KMS-11 (cell line): ENCODE results near the gene PDE4D.

Experiments
- H2AFZ ChIP-seq: fragments of 200-600 bp; sonication (generic); 2 replicates; pipeline ENCODE4 v1.6.1; 2016; ENCODE audit warnings: antibody characterized with exemption, mixed run types, low read depth
- H3K27ac ChIP-seq: fragments of 200-600 bp; sonication (generic); 2 replicates; pipeline ENCODE4 v1.6.1; 2016; ENCODE audit warnings: mild to moderate bottlenecking, mixed run types
- H3K27me3 ChIP-seq: fragments of 200-600 bp; sonication (generic); 2 replicates; pipeline ENCODE4 v1.6.1; 2017; ENCODE audit warnings: mild to moderate bottlenecking, low read depth, mixed run types, moderate library complexity; ENCODE audit not compliant: insufficient read depth
- H3K36me3 ChIP-seq: fragments of 200-600 bp; sonication (generic); 2 replicates; pipeline ENCODE4 v1.6.1; 2017; ENCODE audit warnings: mild to moderate bottlenecking, mixed run types; ENCODE audit not compliant: insufficient read depth
- H3K4me1 ChIP-seq: fragments of 200-600 bp; sonication (generic); 2 replicates; pipeline ENCODE4 v1.6.1; 2016; ENCODE audit warnings: mild to moderate bottlenecking, low read depth, mixed run types; ENCODE audit not compliant: poor library complexity, severe bottlenecking
- H3K4me2 ChIP-seq: fragments of 200-600 bp; sonication (generic); 2 replicates; pipeline ENCODE4 v1.7.0; 2016; ENCODE audit warnings: mild to moderate bottlenecking, mixed run types
- H3K4me3 ChIP-seq: fragments of 200-600 bp; sonication (generic); IDR thresholded peaks from 2 replicates; pipeline ENCODE4 v1.6.1; 2017; ENCODE audit warnings: low read depth, low read length, mixed read lengths; ENCODE audit not compliant: insufficient read depth
- H3K79me2 ChIP-seq: fragments of 200-600 bp; sonication (generic); 2 replicates; pipeline ENCODE4 v1.6.1; 2016; ENCODE audit warnings: low read depth, mixed run types; ENCODE audit not compliant: insufficient read depth
- H3K9ac ChIP-seq: fragments of 200-600 bp; sonication (generic); 2 replicates; pipeline ENCODE4 v1.6.1; 2016; ENCODE audit warnings: mild to moderate bottlenecking, mixed run types
- H4K20me1 ChIP-seq: fragments of 200-600 bp; sonication (generic); 2 replicates; pipeline ENCODE4 v1.6.1; 2016; ENCODE audit warnings: mild to moderate bottlenecking, mixed run types; ENCODE audit not compliant: insufficient read depth
- TF ChIP-seq, protein P1 (sequence below): fragments of 200-600 bp; sonication (generic); conservative IDR thresholded peaks from 2 replicates; pipeline ENCODE4 v1.6.1; 2017; ENCODE audit warnings: low read depth, mild to moderate bottlenecking, antibody characterized with exemption, low read length, moderate library complexity, mixed read lengths

Gene PDE4D

DNA sequence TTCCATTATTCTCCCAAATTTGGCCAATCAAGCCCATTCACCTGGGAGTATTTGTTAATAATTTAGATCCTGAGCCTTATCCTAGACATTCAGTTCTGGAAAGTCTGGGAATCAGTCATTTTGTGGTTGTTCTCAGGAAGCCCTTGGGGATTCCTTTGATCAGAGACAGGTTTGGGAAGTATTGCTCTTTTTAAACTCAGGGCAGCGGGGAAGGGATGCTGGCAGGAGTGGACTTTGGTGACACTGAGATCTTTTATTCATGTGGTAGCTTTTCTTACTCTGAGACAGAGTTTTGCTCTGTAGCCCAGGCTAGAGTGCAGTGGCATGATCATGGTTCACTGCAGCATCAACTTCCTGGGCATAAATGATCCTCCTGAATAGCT lies 723.8 kb downstream of the PDE4D start:
- Histone ChIP-seq H3K4me3 (no peak overlapping the region), H4K20me1 (no peaks in the 10 kb centered on the region), H2AFZ (no peak overlapping the region), H3K4me2 (no peak overlapping the region), H3K27ac (no peak overlapping the region), H3K27me3 (no peaks in the 10 kb centered on the region), H3K4me1 (peaks cover 22% of the 10 kb centered on the region), H3K36me3 (no peaks in the 10 kb centered on the region), H3K79me2 (no peaks in the 10 kb centered on the region), H3K9ac (no peak overlapping the region)
- TF ChIP-seq, protein P1, sequence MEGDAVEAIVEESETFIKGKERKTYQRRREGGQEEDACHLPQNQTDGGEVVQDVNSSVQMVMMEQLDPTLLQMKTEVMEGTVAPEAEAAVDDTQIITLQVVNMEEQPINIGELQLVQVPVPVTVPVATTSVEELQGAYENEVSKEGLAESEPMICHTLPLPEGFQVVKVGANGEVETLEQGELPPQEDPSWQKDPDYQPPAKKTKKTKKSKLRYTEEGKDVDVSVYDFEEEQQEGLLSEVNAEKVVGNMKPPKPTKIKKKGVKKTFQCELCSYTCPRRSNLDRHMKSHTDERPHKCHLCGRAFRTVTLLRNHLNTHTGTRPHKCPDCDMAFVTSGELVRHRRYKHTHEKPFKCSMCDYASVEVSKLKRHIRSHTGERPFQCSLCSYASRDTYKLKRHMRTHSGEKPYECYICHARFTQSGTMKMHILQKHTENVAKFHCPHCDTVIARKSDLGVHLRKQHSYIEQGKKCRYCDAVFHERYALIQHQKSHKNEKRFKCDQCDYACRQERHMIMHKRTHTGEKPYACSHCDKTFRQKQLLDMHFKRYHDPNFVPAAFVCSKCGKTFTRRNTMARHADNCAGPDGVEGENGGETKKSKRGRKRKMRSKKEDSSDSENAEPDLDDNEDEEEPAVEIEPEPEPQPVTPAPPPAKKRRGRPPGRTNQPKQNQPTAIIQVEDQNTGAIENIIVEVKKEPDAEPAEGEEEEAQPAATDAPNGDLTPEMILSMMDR, result no peak

- H3K79me2 ChIP-seq, result no peaks in the 10 kb centered on the region
- TF ChIP-seq, protein P1, result no peak
- no peaks in the 10 kb centered on the region for H4K20me1 ChIP-seq
- no peaks in the 10 kb centered on the region for H3K36me3 ChIP-seq
- peaks cover 16% of the 10 kb centered on the region for H3K4me1 ChIP-seq
- H3K4me2 ChIP-seq, result no peak overlapping the region
- no peak overlapping the region for H3K4me3 ChIP-seq
- no peaks in the 10 kb centered on the region for H3K27me3 ChIP-seq
- no peak overlapping the region for H3K27ac ChIP-seq
- no peak overlapping the region for H3K9ac ChIP-seq
- no peak overlapping the region for H2AFZ ChIP-seq
Observed at GRCh38 chr5:59169081-59169767, 724.3 kb downstream of the PDE4D start.

DNA sequence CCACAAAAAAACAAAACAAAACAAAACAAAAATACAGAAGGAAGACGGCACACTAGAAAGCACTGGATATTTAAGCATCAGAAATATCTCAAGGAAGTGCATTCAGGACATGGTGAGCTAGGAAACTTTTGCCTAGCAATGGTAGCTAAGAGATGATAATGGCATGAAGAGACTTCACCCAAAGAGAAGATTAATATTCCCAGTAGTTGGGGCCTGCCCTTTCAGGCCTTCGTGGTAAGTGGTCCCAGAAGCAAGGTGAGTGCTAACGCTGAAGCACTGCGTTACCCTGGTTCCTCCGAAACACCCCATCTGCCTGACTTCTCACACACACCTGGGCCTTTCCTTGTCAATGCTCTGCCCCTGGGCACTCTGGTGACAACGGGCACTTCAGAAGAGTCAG lies 725.5 kb downstream of the PDE4D start:
- no peaks in the 10 kb centered on the region for H4K20me1 ChIP-seq
- TF ChIP-seq, protein P1, result no peak
- no peak overlapping the region for H3K27ac ChIP-seq
- no peak overlapping the region for H3K9ac ChIP-seq
- no peaks in the 10 kb centered on the region for H3K36me3 ChIP-seq
- H3K4me1 ChIP-seq, result peaks cover 5% of the 10 kb centered on the region
- H3K27me3 ChIP-seq, result no peaks in the 10 kb centered on the region
- H3K79me2 ChIP-seq, result no peaks in the 10 kb centered on the region
- H3K4me2 ChIP-seq, result no peak overlapping the region
- H2AFZ ChIP-seq, result no peak overlapping the region
- no peak overlapping the region for H3K4me3 ChIP-seq

GRCh38 chr5:59164041-59164830 lies 729.3 kb downstream of the PDE4D start:
- TF ChIP-seq, protein P1, result no peak
- Histone ChIP-seq H3K4me2 (no peak overlapping the region), H3K4me3 (no peak overlapping the region), H3K79me2 (no peaks in the 10 kb centered on the region), H3K27me3 (no peaks in the 10 kb centered on the region), H2AFZ (no peak overlapping the region), H3K4me1 (no peaks in the 10 kb centered on the region), H4K20me1 (no peaks in the 10 kb centered on the region), H3K27ac (no peak overlapping the region), H3K9ac (no peak overlapping the region), H3K36me3 (no peaks in the 10 kb centered on the region)
